ENCODE data around the gene SLC6A13.

GRCh38 chr12:242496-242895, 20.1 kb downstream of the SLC6A13 start:
- TF ChIP-seq CTCF (IDR thresholded peaks at IDR 0.05), result no peak
- TF ChIP-seq POLR2A (IDR thresholded peaks at IDR 0.05), result no peak
